NCI-H446 (cell line): ENCODE measurements around the gene TIAM1.

Source experiments
- DNase-seq, 2 experiments: peaks; one replicate each; lab custom pipeline; 2025; lab: John Stamatoyannopoulos, UW

Gene TIAM1

DNA sequence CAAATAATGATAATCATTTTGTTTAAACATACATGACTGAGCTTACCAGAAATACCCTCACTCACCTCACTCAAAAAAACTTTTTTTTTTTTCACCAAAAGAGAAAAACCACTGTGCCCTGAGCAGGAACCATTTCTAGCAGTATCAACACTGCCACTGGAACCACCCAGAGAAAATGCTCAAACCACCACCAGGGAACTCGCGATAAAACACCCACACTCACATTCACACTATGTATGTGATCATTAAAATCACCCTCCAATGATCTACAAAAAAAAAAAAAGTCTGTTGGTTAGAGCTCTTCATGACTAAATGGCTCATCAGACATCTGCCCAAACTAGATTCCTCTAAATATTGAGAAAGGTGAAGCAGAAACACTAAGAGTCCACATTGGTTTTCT, 11.5 kb downstream of the TIAM1 start:
- DNase-seq: no peak

DNA sequence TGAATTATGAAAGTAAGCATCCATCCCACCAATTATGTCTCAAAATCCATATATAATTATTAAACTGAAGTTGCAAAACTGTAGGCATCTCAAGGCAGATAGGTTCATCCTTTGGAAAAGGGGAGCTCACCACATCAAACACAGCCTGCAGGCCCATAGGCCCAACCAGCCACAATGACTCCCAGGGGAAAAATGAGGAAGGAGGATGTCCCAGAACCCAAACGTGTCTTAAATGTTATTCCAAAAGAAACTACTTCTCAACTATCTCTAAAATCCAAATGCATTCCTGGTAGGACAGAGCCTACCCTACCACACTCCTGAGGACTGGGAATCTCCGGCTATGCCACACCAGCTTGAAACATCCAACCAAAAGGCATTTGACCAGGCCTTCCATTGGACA, 12.8 kb downstream of the TIAM1 start:
- DNase-seq: no peak

DNA sequence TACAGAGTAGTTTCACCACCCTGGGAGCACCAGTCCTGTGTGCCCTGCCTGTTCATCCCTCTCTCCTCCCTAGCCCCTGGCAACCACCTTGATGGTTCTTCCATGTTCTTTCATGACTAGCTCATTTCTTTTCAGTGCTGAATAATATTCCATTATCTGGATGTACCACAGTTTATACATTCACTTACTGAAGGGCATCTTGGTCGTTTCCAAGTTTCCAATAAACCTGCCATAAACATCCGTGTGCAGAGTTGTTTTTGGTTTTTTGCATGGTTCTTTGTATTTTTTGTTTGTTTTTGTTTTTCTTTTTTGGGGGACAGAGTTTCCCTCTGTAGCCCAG, 13.9 kb downstream of the TIAM1 start:
- DNase-seq: no peak

DNA sequence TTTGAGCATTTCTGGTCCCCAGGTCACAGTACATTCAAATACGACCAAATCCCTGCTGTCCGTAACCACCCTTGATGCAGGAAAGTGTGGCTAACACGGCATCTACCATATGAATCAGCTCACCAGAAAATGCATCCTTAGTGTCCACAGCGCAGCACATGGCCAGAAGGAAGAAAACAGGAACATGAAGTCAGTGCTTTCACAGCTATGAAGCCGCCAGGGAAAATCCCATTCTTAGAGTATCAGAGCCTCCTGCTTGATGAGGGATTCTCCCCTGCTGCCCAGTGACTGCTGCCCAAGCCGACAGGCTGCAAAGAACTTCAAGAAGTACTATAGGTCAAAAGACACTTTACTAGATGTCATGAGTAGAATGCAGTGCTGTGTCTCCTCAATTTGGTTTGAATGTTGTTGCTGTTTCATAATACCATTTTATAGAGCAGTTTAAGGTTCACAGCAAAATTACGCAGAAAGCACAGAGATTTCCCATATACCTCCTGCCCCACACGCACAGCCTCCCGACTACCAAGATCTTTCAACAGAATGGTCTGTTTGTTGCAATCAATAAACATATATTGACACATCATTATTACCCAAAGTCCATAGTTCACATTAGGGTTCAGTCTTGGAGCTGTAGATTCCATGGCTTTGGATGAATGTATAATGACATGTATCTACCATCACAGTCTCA, 14.5 kb downstream of the TIAM1 start:
- no peak for DNase-seq

DNA sequence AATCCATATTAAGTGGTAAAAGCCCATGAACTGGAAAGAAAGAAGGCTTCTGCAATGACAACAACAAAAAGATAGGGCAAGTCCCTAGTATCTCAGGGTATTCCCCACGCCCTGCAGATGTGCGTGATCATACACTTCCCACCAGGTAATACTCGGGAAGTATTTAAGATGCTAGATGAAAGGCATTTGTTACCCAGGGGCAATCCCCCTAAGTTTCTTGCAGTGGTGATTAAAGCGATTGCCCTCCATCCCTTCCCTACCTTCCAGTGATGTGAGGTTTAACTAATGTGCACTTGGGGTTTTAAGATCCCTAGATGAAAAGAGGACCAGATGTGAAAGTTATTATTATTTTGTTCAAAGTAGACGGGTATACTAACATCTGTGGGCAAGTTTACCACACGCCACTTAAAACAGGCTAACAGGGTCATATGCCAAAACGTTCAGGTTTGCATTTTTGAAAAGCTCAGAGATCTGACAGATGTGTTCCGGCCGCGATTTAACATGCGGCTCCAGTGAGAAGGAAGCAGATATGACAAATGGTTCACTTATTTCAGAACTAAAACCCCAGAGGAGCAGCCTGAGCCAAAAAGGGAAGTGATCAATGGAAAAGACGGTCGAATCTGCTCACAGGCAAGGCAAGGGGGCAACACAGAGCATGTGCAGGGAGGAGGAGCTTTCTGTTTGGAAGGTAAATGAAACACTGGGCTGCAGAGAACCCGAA, 17.4 kb downstream of the TIAM1 start:
- no peak for DNase-seq

DNA sequence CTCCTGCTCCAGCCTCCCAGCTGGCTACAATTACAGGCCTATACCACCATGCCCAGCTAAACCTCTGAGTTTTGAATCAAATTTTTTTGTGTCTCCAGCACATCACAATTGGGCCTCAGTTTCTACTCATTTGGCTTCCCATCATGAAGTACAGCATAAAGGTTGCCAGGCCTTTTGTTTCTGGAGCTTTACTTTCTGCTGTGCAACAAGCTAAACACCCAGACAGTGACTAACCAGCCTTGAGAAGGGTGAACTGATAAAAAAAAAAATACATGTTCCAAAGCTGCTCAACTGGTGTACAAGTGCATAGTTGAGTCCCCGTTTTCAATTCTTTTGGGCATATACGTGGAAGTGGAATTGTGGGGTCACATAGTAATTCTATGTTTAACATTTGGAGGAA, 25.1 kb downstream of the TIAM1 start:
- no peak for DNase-seq

DNA sequence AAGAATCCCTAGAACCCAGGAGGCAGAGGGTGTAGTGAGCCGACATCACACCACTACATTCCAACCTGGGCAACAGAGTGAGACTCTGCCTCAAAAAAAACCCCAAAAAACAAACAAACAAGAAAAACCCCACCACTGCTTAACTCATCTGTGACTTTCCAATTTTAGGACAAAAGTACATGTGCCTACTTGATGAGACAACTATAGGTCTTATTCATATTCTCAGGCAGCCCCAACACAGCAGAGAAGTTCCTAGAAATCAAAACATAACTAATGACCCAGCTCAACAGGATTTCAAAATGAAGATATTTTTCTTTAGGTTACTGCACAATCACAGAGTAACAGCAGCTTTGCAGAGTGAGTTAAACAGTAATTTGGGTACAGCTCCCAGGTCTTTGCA, 26.4 kb downstream of the TIAM1 start:
- DNase-seq: no peak

DNA sequence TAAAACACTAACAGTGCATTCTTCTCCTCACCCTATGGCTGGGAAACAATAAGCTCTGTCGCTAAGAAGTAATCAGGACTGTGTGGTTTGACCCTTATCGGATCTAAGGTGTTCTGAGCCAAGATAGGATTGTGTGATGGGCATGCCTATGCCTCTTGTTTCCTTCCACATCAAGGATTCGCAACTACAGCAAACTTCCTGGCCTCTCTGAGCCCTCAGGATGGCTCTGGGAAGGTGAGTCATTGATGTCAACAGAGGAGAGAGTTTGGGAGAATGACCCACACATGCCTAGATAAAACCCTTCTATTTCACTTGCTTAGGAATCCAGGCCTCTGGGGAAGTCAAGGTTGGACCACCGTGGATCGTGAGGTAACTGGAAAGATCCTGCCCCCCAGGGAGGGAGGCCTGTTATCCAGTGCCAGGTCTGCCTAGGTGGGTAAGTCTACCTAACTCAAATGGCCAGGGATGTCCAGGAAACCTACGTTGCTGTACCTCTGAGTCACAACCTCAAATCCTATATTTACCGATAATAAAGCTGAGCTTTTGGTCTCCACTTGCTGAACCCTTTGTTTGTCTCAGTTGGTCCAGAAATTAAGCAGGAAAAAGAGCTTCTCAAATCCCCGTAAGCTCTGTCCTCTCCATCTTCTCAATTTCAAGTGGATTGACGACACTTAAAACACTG, 27.4 kb downstream of the TIAM1 start:
- no peak for DNase-seq

DNA sequence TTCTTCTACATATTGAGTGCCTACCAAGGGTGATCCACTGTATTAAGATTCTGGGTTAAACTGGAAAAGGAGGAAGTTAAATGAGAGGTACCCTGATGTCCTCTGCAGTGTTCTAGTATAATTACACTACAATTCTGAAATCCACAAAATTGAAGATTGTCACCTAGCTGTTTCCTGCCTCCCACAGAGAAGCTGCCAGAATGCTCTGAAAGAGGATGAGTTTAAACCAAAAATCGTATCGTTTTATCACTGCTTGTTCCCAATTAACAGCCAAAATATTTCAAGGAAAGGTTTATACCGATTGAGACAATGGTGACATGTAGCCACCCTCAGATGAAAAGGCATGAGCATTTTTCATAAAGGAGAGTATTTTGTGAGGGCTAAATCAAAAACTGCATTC, 28.0 kb downstream of the TIAM1 start:
- DNase-seq: no peak

DNA sequence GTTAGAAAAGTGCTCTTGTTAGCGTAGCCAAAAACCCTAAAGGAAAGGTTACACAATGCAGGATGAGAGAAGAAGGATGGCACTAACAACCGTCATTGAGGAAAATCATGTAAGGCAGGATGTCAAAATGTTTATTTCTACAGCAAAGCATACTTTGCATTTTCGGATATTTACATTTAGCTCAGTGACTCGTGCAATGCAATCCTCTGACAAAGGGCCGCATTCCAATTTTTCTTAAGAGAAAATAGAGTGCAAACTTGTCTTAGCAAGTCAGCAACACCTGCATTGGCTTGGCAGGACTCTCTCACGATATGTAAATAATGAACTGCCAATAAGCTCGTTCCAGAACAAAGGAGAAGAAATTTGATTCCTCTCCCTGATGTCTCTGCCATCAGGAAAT, 33.3 kb downstream of the TIAM1 start:
- DNase-seq: no peak

DNA sequence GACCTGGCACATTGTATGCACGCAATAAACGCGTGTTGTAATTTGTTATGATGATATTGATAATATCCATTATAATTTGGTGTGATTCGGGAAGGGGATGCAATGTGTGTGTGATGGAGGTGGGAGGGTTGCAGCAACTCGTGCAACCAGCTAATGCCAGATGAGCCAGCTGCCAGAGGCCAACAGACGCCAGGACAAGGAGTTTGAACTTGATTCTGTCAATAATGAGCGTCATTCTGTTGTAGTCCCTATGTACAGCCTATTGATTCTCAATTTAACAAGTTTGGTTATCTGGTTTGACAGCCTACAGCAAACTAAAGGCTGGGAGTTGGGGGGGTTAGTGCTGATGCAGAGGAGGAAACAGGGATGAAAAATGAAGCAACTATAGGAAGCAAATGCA, 35.5 kb downstream of the TIAM1 start:
- no peak for DNase-seq

DNA sequence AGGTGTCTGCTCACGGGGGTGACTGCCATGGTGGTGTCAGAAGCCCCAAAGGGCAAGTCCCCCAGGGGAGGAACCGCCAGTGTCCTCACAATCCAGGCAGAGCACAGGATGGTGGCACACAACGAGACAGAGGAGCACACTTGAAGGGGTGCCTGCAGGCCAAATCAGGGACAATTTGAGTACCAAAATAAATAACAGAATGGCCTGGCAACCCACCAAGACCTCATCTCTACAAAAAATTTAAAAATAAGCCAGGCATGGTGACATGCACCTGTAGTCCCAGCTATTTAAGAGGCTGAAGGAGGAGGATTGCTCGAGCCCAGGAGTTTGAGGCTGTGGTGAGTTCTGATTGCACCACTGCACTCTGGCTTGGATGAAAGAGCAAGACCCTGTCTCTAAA, 38.2 kb downstream of the TIAM1 start:
- no peak for DNase-seq

DNA sequence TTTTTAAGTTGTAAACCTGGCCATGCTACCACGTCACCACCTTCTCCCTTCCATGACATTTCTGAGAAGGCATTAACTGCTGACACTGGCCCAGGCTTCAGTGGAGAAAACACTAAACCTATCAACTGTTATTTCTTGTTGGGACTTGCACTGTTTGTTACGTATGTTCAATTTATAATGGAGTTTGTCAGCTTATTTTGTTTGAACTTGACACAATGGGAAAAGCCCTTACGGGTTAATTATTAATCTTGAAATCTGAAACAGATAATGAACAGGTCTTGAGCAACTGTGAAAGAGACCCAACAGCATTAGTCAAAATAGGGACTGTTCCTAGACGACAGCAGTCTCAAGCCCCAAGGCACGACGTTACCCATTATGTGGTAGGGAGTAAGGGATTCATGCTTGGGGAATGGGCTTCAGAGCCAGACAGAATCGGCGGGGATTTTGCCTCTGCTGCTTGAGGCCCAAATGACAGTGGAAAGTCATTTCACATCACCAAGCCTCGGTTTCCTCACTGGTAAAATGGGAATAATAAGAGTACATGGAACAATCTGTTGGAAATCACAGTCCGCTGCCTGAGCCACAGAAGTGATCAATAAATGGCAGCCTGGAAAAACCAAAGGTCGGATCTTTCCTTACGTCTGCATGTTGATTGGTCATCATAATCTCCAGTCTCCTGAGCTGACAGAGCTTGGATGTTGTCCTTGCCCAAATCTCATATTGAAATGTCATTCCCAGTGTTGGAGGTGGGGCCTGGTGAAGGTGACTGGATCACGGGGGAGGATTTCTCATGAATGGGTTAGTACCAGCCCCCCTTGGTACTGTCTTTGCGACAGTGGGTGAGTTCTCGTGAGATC, 44.5 kb downstream of the TIAM1 start:
- DNase-seq: no peak

DNA sequence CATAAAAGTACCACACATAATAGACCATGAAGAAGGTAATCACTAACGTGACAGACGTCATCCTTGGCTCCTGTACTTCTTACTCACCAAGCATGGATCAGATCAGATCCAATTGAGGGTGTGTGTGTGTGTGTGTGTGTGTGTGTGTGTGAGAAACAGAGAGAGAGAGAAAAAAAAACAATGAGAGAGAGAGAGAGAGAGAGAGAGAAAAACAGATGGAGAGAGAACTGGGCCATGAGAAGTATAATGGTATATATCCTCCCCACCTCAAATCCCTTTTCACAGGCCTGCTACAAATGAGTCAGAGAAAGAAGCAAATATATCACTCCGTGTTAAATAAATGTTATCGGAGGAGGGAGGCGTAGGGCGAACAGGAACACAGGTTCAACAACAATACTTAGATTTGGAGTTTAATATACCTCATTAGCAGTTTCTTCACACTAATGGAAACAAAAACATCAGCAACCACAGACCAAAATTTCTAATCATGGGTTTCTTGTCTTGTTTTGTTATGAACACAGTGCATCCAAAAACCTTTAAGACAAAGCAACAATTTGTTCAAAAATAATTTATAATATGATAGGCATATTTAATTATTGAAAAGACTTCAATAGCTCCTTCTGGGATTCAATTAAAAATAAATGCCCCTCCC, 45.3 kb downstream of the TIAM1 start:
- DNase-seq: no peak

DNA sequence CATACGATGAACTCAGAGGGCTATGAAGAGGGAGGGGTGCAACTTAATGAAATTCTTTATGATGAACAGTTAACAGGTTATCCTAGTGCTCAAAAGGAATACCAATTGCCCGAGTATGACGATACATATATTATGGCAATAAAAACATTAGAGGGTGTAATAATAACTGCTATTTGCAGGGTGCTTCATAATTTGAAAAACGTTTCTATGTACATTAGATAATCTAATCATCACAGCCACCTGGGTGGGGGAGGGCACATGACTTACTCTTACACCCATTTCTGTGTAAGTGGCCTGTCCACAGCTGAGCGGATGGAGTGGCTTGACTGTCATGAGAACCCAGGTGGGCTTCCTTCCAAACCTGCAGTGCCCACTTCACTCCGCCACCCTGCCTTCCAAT, 46.3 kb downstream of the TIAM1 start:
- no peak for DNase-seq

DNA sequence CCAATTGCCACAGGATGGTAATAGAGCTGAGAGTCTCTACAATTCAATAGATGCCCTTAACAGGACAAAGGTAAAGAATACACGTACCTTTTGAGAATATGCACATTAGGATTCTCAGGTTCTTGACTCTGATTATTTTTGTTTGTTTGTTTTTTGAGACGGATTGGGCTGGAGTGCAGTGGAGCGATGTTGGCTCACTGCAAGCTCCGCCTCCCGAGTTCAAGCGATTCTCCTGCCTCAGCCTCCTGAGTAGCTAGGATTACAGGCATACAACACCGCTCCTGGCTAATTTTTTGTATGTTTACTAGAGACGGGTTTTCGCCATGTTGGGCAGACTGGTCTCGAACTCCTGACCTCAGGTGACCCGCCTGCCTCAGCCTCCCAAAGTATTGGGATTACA, 48.4 kb downstream of the TIAM1 start:
- no peak for DNase-seq

DNA sequence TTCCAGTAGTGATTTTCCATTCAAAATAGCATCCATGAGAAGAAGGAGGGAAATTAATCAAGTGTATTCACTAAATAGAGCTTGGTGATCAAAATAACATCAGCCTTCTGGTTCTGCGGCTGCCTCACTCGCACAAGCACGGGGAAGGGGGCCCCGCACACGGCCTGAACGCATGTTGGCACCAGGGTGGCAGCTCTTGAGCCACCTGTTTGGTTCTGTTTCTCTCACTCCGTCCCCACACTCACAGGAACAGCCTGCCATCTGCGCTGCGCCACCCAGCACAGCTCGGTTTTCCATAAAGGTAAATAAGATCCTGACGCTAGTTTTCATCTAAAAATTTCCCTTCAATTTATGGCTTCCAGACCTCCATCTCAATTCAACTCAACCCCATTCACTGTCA, 49.4 kb downstream of the TIAM1 start:
- no peak for DNase-seq

DNA sequence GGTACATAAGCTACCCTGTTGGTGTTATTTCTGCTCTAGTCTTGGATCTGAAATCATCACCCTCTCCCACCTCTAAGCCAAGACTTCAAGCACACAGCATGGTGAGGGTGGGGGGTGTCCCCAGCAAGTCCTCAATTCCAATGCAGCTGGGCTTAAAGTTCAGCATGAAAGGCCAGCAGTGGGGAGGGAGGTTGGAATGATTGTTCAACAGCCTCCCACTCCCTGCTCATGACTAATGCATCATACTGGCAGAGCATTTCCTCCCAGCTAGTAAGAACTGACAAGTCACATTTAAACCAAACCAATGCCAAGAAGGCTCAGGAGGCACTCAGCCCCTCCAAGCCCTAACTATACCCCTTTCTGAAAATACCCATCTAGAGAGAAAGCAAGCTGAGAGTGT, 50.1 kb downstream of the TIAM1 start:
- no peak for DNase-seq

DNA sequence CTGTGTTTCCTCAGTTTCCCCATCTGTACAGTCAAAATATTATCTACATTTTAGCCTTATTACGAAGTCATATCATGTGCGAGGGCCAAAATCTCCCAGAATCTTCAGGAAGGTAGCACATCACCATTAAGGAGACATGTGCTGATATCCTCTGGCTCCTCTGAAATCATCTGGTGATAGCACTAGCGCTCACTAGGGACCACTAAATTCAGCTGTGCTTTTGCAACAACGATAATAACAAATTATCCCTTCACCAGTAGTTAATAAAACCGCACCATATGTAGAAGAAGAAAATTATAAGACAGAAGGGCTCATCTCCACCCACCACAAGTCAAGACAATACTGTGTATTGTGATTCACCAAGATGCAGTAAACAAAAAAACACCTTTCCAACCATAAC, 53.3 kb downstream of the TIAM1 start:
- DNase-seq: no peak

DNA sequence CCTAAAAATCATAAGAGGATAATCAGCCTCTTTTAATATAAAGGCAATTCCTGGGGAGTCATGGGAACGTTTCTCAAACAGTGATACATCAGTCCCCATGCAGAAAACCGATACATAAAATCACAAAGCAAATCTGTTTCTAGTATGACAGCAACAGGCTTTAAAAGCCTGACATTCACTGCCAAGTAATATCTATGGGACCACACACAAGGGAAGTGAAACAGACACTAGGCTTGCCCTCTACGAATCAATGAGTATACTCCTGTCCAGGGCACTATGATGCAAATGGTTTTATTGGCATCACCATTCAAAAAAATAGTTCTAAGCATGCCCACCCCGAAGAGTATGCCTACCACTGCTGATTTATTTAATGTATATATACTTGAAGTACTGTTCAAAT, 54.4 kb downstream of the TIAM1 start:
- DNase-seq: no peak

DNA sequence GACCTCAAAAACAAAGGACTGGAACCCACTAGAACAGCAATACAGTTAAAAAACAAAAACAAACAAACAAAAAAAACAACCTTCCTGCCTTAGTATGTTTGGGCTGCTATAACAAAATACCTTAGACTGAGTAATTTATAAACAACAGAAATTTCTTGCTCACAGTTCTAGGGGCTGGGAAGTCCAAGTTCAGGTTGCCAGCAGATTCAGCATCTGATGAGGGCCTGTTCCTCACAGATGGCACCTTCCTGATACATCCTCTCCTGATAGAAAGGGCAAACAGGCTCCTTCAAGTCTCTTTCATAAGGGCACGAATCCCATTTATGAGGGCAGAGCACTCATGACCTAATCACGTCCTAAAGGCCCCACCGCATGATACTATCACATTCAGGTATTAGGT, 55.9 kb downstream of the TIAM1 start:
- DNase-seq: no peak

DNA sequence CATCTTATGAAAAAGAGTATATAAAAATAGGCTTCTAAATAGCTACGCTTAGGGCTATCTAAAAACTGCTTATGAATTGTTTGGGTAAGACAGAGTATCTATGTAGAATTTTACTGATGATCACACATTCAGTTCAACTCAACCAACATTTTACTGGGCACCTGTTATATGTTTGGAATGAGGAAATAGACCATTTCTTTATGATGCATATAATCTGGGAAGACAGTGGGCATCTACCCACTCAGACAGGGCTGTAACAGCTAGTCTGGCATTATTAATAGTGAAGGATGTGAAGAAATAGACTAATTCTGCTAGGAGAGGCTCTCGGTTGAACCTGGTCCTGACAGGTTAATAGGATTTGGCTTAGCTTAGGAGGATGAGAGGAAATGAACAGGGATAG, 56.9 kb downstream of the TIAM1 start:
- no peak for DNase-seq
